Measurements from ENCODE around the gene PLXDC2. TPM values are rescaled to one million over a fixed set of nuclear protein-coding genes. Genes with fewer than 3 reads are reported as not detected.

PLXDC2 gene
- total RNA-seq, 3 donors from 2014 or later (not counting 1 experiment from before 2014, with no cell fraction given): 16.9 to 22.9 (median 21.6) TPM

DNA sequence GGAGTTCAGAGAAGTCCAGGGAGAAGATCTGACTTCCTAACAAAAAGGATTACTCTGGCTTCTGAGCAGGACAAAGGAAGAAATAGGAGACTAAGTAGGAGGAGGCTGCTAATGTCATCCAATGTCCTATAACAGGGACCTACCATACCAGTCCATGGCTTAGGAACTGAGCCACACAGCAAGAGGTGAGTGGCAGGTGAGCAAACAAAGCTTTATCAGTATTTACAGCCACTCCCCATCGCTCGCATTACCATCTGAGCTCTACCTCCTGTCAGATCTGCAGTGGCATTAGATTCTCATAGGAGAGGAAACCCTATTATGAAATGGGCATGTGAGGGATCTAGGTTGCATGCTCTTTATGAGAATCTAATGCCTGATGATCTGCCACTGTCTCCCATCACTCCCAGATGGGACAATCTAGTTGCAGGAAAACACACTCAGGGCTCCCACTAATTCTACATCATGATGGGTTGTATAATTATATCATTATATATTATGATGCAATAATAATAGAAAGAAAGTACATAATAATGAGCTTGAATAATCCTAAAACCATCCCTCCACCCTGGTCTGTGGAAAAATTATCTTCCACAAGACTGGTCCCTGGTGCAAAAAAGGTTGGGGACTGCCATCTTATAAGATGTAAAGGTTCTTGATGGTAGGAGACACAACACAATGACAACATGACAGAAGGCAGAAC lies 487.4 kb downstream of the PLXDC2 start:
- Histone ChIP-seq H3K4me3 (ENCODE audit: low read length) (no peak overlapping the region), H3K9me3 (ENCODE audit: control insufficient read depth, insufficient read depth, low read length) (no peaks in the 10 kb centered on the region), H3K36me3 (ENCODE audit: control insufficient read depth, insufficient read depth, low read length) (no peaks in the 10 kb centered on the region), H3K4me1 (ENCODE audit: control insufficient read depth, insufficient read depth, low read length) (no peaks in the 10 kb centered on the region), H3K27ac (ENCODE audit: low read length) (no peak overlapping the region), H3K27me3 (ENCODE audit: control insufficient read depth, insufficient read depth, low read length) (no peaks in the 10 kb centered on the region)
- intact Hi-C loops (cut with micrococcal nuclease): no loop called here
- WGBS (ENCODE audit: insufficient coverage): 100% methylated on average over 2 of the region's 2 CpGs
- H3K27me3 Mint-ChIP-seq (ENCODE audit: low read depth in 2 of 2): no peaks in the 10 kb centered on the region
- TF ChIP-seq, protein P1, sequence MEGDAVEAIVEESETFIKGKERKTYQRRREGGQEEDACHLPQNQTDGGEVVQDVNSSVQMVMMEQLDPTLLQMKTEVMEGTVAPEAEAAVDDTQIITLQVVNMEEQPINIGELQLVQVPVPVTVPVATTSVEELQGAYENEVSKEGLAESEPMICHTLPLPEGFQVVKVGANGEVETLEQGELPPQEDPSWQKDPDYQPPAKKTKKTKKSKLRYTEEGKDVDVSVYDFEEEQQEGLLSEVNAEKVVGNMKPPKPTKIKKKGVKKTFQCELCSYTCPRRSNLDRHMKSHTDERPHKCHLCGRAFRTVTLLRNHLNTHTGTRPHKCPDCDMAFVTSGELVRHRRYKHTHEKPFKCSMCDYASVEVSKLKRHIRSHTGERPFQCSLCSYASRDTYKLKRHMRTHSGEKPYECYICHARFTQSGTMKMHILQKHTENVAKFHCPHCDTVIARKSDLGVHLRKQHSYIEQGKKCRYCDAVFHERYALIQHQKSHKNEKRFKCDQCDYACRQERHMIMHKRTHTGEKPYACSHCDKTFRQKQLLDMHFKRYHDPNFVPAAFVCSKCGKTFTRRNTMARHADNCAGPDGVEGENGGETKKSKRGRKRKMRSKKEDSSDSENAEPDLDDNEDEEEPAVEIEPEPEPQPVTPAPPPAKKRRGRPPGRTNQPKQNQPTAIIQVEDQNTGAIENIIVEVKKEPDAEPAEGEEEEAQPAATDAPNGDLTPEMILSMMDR (IDR thresholded peaks at IDR 0.05): no peak
- peaks cover 0 to 4% of the 10 kb centered on the region in 2 donors for H3K4me1 Mint-ChIP-seq
- peaks cover 0 to 4% of the 10 kb centered on the region in 2 donors for H3K9me3 Mint-ChIP-seq
- no peaks in the 10 kb centered on the region for H3K36me3 Mint-ChIP-seq
- ATAC-seq (no peak), DNase-seq (no peak)
- no peak overlapping the region for H3K27ac Mint-ChIP-seq
- no peak overlapping the region for H3K4me3 Mint-ChIP-seq

DNA sequence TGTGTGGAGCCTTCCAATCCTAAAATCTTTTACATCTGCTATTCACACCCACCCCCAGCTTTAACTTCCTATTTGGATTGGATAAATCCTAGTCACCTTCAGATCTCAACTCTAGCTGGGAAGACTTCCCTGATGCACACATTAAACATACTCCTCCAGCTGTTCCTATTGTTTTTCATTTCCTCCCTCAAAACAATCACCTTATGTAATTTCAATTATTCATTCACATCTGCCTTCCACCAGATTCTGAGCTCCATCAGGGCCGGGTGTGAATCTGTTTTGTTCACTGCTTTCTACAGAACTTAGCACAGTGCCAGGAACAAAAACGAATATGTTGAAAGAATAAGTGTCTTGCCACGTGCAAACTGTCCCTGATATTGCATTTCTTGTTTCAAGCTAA lies 497.4 kb downstream of the PLXDC2 start:
- Histone ChIP-seq H3K27me3 (ENCODE audit: control insufficient read depth, insufficient read depth, low read length) (no peaks in the 10 kb centered on the region), H3K4me3 (ENCODE audit: low read length) (no peak overlapping the region), H3K36me3 (ENCODE audit: control insufficient read depth, insufficient read depth, low read length) (no peaks in the 10 kb centered on the region), H3K9me3 (ENCODE audit: control insufficient read depth, insufficient read depth, low read length) (peaks cover 8% of the 10 kb centered on the region), H3K27ac (ENCODE audit: low read length) (no peak overlapping the region), H3K4me1 (ENCODE audit: control insufficient read depth, insufficient read depth, low read length) (no peaks in the 10 kb centered on the region)
- 60% methylated on average over 3 of the region's 3 CpGs for WGBS (ENCODE audit: insufficient coverage)
- H3K27me3 Mint-ChIP-seq (ENCODE audit: low read depth in 2 of 2): no peaks in the 10 kb centered on the region
- intact Hi-C loops (cut with micrococcal nuclease): no loop called here
- H3K4me1 Mint-ChIP-seq: peaks cover 8 to 11% of the 10 kb centered on the region in 2 donors
- ATAC-seq (no peak), DNase-seq (no peak)
- H3K27ac Mint-ChIP-seq: no peak overlapping the region
- H3K9me3 Mint-ChIP-seq: peaks cover 0 to 7% of the 10 kb centered on the region in 2 donors
- H3K4me3 Mint-ChIP-seq: no peak overlapping the region
- no peaks in the 10 kb centered on the region for H3K36me3 Mint-ChIP-seq
- TF ChIP-seq, protein P1 (IDR thresholded peaks at IDR 0.05): no peak

DNA sequence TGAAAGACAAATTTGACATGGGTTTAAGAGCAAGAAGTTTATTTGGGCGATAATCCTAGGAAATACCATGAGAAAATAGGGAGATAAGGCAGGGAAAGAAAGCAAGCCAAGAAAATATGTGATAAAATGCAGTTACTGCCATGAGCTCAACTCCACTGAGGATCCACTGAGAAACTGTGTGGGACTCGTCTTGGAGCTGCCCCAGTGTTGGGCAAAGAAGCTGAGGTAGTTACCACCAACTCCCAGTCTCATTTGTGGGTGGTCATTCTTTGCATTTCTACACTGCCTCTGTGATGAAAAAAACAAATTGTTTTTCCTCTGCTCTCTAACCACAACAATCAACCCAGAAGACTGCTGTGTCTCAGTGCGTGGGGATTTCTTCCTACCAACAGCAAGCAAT lies 498.2 kb downstream of the PLXDC2 start:
- H3K36me3 Mint-ChIP-seq: no peaks in the 10 kb centered on the region
- Histone ChIP-seq H3K4me1 (ENCODE audit: control insufficient read depth, insufficient read depth, low read length) (no peaks in the 10 kb centered on the region), H3K9me3 (ENCODE audit: control insufficient read depth, insufficient read depth, low read length) (peaks cover 8% of the 10 kb centered on the region), H3K36me3 (ENCODE audit: control insufficient read depth, insufficient read depth, low read length) (no peaks in the 10 kb centered on the region), H3K27ac (ENCODE audit: low read length) (no peak overlapping the region), H3K4me3 (ENCODE audit: low read length) (no peak overlapping the region), H3K27me3 (ENCODE audit: control insufficient read depth, insufficient read depth, low read length) (no peaks in the 10 kb centered on the region)
- H3K4me1 Mint-ChIP-seq: peaks cover 8 to 11% of the 10 kb centered on the region in 2 donors
- intact Hi-C loops (cut with micrococcal nuclease): no loop called here
- H3K27ac Mint-ChIP-seq: no peak overlapping the region
- ATAC-seq (no peak), DNase-seq (no peak)
- TF ChIP-seq, protein P1 (IDR thresholded peaks at IDR 0.05): no peak
- H3K4me3 Mint-ChIP-seq: no peak overlapping the region
- H3K27me3 Mint-ChIP-seq (ENCODE audit: low read depth in 2 of 2): no peaks in the 10 kb centered on the region
- H3K9me3 Mint-ChIP-seq: peaks cover 0 to 6% of the 10 kb centered on the region in 2 donors
- 59% methylated on average over 3 of the region's 3 CpGs for WGBS (ENCODE audit: insufficient coverage)

DNA sequence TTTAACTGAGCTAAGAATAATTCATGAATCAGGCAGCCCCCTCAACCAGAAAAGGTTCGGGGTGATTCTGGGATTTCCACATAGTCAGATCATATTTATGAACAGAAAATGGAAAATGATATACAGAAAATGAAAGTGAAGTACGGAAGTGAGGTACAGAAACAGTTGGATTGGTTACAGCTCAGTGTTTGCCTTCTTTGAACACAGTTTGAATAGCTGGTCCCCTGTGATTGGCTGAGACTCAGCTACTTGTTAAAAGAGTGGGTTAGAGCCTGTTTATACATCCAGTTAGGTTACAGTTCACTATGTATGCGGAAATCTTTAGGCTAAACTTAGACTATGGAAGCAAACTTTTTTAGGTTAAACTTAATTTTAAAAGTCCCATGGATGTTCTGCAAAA lies 511.7 kb downstream of the PLXDC2 start:
- no peak for ATAC-seq
- Histone ChIP-seq H3K4me1 (ENCODE audit: control insufficient read depth, insufficient read depth, low read length) (no peaks in the 10 kb centered on the region), H3K36me3 (ENCODE audit: control insufficient read depth, insufficient read depth, low read length) (no peaks in the 10 kb centered on the region), H3K27ac (ENCODE audit: low read length) (no peak overlapping the region), H3K27me3 (ENCODE audit: control insufficient read depth, insufficient read depth, low read length) (no peaks in the 10 kb centered on the region), H3K4me3 (ENCODE audit: low read length) (no peak overlapping the region), H3K9me3 (ENCODE audit: control insufficient read depth, insufficient read depth, low read length) (peaks cover 5% of the 10 kb centered on the region)
- 81% methylated on average over 3 of the region's 3 CpGs for WGBS (ENCODE audit: insufficient coverage)
- TF ChIP-seq, protein P1 (IDR thresholded peaks at IDR 0.05): no peak
- Mint-ChIP-seq H3K4me3 (no peak overlapping the region), H3K27ac (no peak overlapping the region), H3K4me1 (peaks cover 8 to 12% of the 10 kb centered on the region in 2 donors), H3K27me3 (ENCODE audit: low read depth in 2 of 2) (no peaks in the 10 kb centered on the region), H3K36me3 (no peaks in the 10 kb centered on the region), H3K9me3 (no peaks in the 10 kb centered on the region)
- intact Hi-C loops (cut with micrococcal nuclease): no loop called here
- DNase-seq: no peak

Data from natural killer cell (primary cell).